ENCODE results near the gene MTPN.

Gene MTPN

GRCh38 chr7:135884495-135885232 is 92.5 kb downstream of the MTPN start:
- no peak for DNase-seq (ENCODE audit: low spot score)

GRCh38 chr7:135879233-135879632 is 97.9 kb downstream of the MTPN start:
- DNase-seq (ENCODE audit: low spot score) = no peak

GRCh38 chr7:135878284-135878683 is 98.9 kb downstream of the MTPN start:
- DNase-seq (ENCODE audit: low spot score) = no peak

GRCh38 chr7:135877805-135878204 is 99.4 kb downstream of the MTPN start:
- DNase-seq (ENCODE audit: low spot score) = no peak

Data from activated CD4-positive, alpha-beta T cell treated with anti-CD3 and anti-CD28 coated beads, Interleukin-2, Interleukin-4, amounts not matched to agents 100 ng/mL and 50 ng/mL, durations not matched to agents 16 hours and 8 hours (primary cell).